GM12865 (cell line): ENCODE data around the gene GPC5.

Experiments
- DNase-seq: peaks from one replicate; pipeline ENCODE4 v3.0.0; 2010; ENCODE audit warnings: low read depth
- H3K4me3 ChIP-seq: 2 replicates; pipeline ENCODE4 v1.5.1; 2011; ENCODE audit warnings: mild to moderate bottlenecking, low read depth, low read length, control low read depth
- TF ChIP-seq, protein P1 (sequence below): IDR thresholded peaks from 2 replicates; pipeline ENCODE4 v1.5.1; 2011; ENCODE audit warnings: low read length, control low read depth, low read depth, inconsistent platforms; ENCODE audit not compliant: insufficient read depth; ENCODE audit errors: missing control alignments

The GPC5 gene

GRCh38 chr13:91579320-91579719 lies 180.9 kb downstream of the GPC5 start:
- TF ChIP-seq, protein P1, sequence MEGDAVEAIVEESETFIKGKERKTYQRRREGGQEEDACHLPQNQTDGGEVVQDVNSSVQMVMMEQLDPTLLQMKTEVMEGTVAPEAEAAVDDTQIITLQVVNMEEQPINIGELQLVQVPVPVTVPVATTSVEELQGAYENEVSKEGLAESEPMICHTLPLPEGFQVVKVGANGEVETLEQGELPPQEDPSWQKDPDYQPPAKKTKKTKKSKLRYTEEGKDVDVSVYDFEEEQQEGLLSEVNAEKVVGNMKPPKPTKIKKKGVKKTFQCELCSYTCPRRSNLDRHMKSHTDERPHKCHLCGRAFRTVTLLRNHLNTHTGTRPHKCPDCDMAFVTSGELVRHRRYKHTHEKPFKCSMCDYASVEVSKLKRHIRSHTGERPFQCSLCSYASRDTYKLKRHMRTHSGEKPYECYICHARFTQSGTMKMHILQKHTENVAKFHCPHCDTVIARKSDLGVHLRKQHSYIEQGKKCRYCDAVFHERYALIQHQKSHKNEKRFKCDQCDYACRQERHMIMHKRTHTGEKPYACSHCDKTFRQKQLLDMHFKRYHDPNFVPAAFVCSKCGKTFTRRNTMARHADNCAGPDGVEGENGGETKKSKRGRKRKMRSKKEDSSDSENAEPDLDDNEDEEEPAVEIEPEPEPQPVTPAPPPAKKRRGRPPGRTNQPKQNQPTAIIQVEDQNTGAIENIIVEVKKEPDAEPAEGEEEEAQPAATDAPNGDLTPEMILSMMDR = no peak
- no peak for DNase-seq
- no peak overlapping the region for H3K4me3 ChIP-seq

DNA sequence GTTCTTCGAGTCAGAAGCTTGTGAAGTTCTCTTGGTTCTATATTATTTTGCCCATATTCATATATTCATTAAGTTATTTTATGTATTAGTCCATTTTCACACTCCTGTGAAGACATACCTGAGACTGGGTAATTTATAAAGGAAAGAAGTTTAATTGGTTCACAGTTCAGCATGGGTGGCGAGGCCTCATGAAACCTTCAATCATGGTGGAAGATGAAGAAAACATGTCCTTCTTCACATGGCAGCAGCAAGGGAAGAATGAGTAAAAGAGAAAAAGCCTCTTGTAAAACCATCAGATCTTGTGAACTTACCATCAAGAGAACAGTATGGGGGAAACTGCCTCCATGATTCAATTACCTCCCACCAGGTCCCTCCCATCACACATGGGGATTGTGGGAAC lies 182.3 kb downstream of the GPC5 start:
- TF ChIP-seq, protein P1 = no peak
- no peak overlapping the region for H3K4me3 ChIP-seq

GRCh38 chr13:91586609-91587008 lies 188.2 kb downstream of the GPC5 start:
- no peak for DNase-seq
- TF ChIP-seq, protein P1 = no peak
- H3K4me3 ChIP-seq = no peak overlapping the region

More for the DNA sequence above, 182.3 kb downstream of the GPC5 start:
- no peak for DNase-seq

- no peak for DNase-seq
- TF ChIP-seq, protein P1 = no peak
- H3K4me3 ChIP-seq = no peak overlapping the region
Observed at GRCh38 chr13:91588541-91588940, 190.1 kb downstream of the GPC5 start.

DNA sequence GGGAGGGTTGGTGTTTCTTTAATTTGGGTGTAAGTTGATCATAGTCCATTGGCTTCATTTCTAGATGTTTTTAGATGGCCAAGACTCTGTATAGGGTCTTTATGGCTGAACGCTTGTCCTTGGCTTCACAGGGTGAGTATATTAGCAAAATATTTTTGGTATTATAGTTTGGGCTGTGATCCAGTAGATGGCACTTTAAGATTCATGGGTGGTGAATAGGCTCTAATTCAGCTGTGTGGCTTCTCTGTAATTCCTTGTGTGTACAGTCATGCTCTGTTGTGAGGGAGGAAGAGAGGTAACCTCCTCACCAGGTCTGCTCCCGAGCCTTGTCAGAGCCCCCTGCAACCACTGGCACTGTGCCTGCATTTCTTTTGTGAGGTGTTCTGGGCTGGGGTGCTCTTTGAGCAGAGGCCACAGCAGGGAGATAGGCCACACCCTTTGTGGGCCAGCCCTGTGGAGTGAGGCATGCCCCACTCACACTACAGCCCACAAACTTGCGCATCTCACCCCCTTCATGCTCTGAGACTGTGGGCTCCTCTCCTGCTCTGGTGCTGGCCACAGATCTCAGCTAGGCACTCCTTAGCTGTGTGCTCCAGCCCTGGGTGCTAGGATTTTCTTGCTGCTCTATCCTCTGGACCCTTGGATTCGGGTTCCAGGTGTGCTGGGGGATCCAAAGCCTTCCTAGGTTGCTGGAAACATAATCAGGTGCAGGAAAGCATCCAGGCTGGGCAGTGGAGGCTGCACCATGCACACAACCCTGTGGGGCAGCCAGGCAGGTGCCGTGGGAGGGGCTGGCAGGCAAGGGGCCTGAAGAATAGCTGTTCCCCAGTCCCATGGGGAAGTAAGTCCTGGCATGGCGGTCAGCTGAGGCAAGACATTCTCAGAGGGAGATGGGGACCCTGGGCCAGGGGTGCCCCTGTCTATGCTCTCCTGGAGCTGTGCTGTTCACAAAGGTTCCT lies 193.9 kb downstream of the GPC5 start:
- TF ChIP-seq, protein P1 = no peak
- no peak overlapping the region for H3K4me3 ChIP-seq
- no peak for DNase-seq

- TF ChIP-seq, protein P1 = no peak
Observed at GRCh38 chr13:91593456-91593855, 195.0 kb downstream of the GPC5 start.

DNA sequence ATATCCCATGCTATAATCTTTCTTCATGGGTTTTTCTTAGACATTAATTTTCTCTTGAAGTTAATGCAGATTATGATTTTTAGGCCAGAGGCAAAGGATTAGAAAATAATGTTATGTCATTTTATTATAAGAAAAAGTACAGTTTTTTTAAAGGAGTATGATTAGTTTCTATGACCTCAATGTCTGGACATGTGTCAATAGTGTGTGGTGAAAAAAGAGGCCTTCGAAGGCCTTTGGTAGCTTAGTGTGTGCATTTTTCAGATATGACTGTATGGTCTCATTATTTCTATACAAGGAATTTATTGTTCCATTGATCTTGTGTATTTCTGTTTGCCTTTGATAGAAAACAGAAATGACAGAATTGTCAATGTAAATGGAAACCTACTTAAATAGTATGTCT lies 195.6 kb downstream of the GPC5 start:
- no peak for DNase-seq
- H3K4me3 ChIP-seq = no peak overlapping the region
- TF ChIP-seq, protein P1 = no peak

More at GRCh38 chr13:91593456-91593855, 195.0 kb downstream of the GPC5 start:
- H3K4me3 ChIP-seq = no peak overlapping the region
- DNase-seq = no peak
